Mesothelial cell of epicardium (in vitro differentiated cells): ENCODE measurements around the gene LPAR1. TPM values are rescaled to one million over a fixed set of nuclear protein-coding genes. Genes with fewer than 3 reads are reported as not detected.

Source experiments
- DNase-seq, 2 experiments: peaks; one replicate each; pipeline ENCODE4 v3.0.0; 2021; ENCODE audit warnings: low spot score in 2 of 2; ENCODE audit not compliant: unreplicated experiment in 2 of 2
- H3K27ac Mint-ChIP-seq: 2 replicates; pipeline ENCODE4 v1.8.0; 2021; ENCODE audit warnings: mixed read lengths
- H3K27me3 Mint-ChIP-seq: 2 replicates; pipeline ENCODE4 v1.8.0; 2021; ENCODE audit warnings: low read depth, mixed read lengths
- H3K36me3 Mint-ChIP-seq: 2 replicates; pipeline ENCODE4 v1.8.0; 2021; ENCODE audit warnings: mixed read lengths
- H3K4me1 Mint-ChIP-seq: 2 replicates; pipeline ENCODE4 v1.8.0; 2021; ENCODE audit warnings: mixed read lengths
- H3K4me3 Mint-ChIP-seq: 2 replicates; pipeline ENCODE4 v1.8.0; 2021; ENCODE audit warnings: mild to moderate bottlenecking, moderate library complexity, mixed read lengths
- H3K9me3 Mint-ChIP-seq: 2 replicates; pipeline ENCODE4 v1.8.0; 2021; ENCODE audit warnings: mixed read lengths
- total RNA-seq: library from RNA; stranded (reverse); gene quantifications from 3 replicates; pipeline ENCODE4 v1.2.1, GENCODE V29; 2021
- TF ChIP-seq, protein P1 (sequence below): fragments of 200-600 bp; sonication (generic); IDR thresholded peaks from one replicate; pipeline ENCODE4 v1.5.0; 2021; ENCODE audit warnings: antibody characterized with exemption; ENCODE audit not compliant: unreplicated experiment

The LPAR1 gene
- total RNA-seq, 1 donor from 2014 or later, result 40.3 TPM

GRCh38 chr9:111034898-111035539 is 3.3 kb downstream of the LPAR1 start:
- peak overlapping the region; percentile 32 for H3K27ac Mint-ChIP-seq
- H3K9me3 Mint-ChIP-seq, result no peaks in the 10 kb centered on the region
- H3K4me3 Mint-ChIP-seq, result peak overlapping the region; percentile 80
- peaks cover 4% of the 10 kb centered on the region for H3K36me3 Mint-ChIP-seq
- no peak for DNase-seq
- H3K4me1 Mint-ChIP-seq, result peaks cover 57% of the 10 kb centered on the region
- TF ChIP-seq, protein P1, sequence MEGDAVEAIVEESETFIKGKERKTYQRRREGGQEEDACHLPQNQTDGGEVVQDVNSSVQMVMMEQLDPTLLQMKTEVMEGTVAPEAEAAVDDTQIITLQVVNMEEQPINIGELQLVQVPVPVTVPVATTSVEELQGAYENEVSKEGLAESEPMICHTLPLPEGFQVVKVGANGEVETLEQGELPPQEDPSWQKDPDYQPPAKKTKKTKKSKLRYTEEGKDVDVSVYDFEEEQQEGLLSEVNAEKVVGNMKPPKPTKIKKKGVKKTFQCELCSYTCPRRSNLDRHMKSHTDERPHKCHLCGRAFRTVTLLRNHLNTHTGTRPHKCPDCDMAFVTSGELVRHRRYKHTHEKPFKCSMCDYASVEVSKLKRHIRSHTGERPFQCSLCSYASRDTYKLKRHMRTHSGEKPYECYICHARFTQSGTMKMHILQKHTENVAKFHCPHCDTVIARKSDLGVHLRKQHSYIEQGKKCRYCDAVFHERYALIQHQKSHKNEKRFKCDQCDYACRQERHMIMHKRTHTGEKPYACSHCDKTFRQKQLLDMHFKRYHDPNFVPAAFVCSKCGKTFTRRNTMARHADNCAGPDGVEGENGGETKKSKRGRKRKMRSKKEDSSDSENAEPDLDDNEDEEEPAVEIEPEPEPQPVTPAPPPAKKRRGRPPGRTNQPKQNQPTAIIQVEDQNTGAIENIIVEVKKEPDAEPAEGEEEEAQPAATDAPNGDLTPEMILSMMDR, result no peak
- peaks cover 1% of the 10 kb centered on the region for H3K27me3 Mint-ChIP-seq

DNA sequence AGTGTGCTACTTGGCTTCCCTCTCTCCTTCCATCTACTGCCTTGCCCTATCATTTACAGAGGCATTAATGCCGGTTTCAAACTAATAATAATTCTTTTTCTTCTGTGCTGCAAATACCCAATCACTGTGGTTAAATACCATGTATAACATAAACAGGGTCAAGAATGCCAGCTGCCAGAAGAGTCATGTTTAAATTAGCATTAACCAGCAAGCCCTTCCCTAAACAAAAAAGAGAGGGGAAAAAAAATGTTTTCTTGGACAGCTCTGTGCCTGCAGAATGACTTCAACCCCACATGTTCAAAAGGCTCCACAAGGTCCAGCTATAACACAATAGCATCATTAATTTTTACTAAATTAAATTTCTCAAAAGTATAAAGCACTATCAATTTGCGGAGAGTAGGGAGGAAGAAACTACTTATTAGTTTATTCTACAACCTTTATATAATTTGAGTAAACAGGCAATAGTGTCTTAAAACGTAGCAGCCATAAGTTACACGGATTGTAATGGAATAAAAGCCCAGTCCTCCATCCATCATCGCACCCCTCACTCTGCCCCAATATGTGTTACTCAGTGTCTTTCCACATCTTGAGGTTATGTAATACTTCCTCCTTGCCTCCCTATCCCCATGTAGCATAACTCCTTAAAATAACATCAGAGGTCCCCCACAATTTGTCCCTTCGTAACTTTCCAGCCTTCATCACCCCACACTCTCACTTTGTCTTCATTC is 3.9 kb downstream of the LPAR1 start:
- TF ChIP-seq, protein P1, result no peak
- H3K36me3 Mint-ChIP-seq, result peaks cover 4% of the 10 kb centered on the region
- no peaks in the 10 kb centered on the region for H3K9me3 Mint-ChIP-seq
- no peak overlapping the region for H3K27ac Mint-ChIP-seq
- peaks cover 1% of the 10 kb centered on the region for H3K27me3 Mint-ChIP-seq
- DNase-seq, result no peak
- peak overlapping the region; percentile 80 for H3K4me3 Mint-ChIP-seq
- peaks cover 57% of the 10 kb centered on the region for H3K4me1 Mint-ChIP-seq

- Mint-ChIP-seq H3K27me3 (no peaks in the 10 kb centered on the region), H3K4me1 (peaks cover 39% of the 10 kb centered on the region), H3K9me3 (peaks cover under 1% of the 10 kb centered on the region), H3K27ac (peak overlapping the region; percentile 72), H3K4me3 (no peak overlapping the region), H3K36me3 (peaks cover 5% of the 10 kb centered on the region)
- no peak for DNase-seq
- TF ChIP-seq, protein P1, result no peak
These were observed 7.8 kb downstream of the LPAR1 start for GRCh38 chr9:111030492-111030891.

GRCh38 chr9:111029260-111029659 is 9.0 kb downstream of the LPAR1 start:
- H3K9me3 Mint-ChIP-seq, result peaks cover 6% of the 10 kb centered on the region
- no peak overlapping the region for H3K4me3 Mint-ChIP-seq
- no peaks in the 10 kb centered on the region for H3K27me3 Mint-ChIP-seq
- TF ChIP-seq, protein P1, result no peak
- no peak for DNase-seq
- H3K27ac Mint-ChIP-seq, result no peak overlapping the region
- peaks cover 28% of the 10 kb centered on the region for H3K4me1 Mint-ChIP-seq
- peaks cover 10% of the 10 kb centered on the region for H3K36me3 Mint-ChIP-seq

DNA sequence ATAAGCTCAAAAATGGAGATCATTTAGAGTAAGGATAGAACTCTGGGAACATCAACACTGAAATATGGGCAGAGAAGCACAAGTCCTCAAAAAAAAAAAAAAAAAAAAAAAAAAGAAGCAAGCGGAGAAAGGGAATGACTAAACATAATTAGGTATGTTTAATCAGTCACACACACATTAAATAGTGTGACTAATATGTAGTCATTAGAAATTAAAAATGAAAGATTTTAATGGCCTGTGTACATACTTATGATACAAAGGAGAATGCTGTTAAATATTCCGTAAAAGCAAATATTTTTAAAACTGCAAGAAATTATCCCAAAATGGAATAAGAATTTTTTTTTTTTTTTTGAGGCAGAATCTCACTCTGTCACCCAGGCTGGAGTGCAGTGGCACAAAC is 10.5 kb downstream of the LPAR1 start:
- Mint-ChIP-seq H3K27ac (no peak overlapping the region), H3K36me3 (peaks cover 12% of the 10 kb centered on the region), H3K4me1 (peaks cover 21% of the 10 kb centered on the region), H3K9me3 (peaks cover 10% of the 10 kb centered on the region), H3K4me3 (no peak overlapping the region), H3K27me3 (no peaks in the 10 kb centered on the region)
- no peak for DNase-seq
- TF ChIP-seq, protein P1, result no peak
